D341Med (cell line): ENCODE data around the gene ARMH2.

Experiments
- DNase-seq: peaks from one replicate; pipeline ENCODE4 v3.0.0; 2012; ENCODE audit warnings: low spot score

The ARMH2 gene

DNA sequence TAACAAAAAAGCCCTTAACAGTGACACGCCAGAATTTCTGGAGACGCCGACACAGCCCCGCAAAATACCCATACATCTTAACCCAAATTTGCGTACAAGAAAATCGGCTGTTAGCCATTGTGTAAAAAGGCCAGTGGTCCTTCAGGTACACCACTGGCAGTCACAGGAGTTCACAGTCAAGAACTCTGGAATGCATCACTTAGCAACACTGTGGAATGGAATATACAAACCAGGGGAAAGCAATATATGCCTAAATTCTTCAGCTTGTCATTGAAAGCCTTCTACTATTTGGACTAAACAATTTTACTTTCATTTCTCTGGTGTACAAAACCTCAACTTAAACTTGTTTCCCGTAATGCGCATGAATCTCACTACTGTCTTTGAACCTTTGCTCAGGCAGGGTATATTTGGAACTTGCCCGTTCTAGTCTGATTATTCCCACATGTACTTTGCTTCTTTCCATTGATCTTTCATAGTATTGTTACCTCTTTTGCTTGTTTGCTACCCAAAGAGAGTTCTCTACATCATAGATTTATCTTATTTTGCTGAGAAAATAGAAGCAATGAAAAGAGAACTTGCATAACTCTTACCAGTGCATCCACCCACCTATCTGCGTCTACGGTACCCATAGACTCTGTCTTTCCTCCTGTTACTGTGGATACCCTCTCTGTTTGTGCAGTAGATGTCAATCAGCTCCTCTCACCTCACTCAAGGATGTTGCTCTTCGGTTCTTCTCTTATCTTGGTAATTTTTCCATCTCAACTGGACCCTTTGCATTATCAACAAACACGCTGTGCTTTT lies at the start of gene ARMH2:
Gene ARMH2 (minus strand): TSS at position 178 of the 801 bp plus-strand sequence. CDS start 60 bp downstream, at position 118.
- DNase-seq: no peak

DNA sequence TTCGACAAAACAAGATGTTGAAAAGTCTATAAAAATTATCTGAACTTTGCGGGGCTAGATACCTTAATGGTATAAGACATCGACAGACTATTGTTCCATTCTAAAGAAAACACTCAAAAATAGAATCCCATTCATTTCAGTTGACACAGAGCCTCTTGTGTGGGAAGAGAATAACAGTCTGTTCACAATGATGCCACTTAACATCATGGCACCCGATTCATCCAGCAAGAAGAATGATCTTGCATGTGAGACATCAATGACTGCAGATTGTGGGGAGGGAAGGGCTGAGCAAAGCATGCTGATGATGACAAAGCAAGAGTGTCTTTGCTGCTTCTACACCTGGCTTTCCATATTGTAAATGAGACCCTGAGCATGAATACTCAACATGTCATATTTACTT lies 49.7 kb upstream of the ARMH2 start:
- DNase-seq: no peak

DNA sequence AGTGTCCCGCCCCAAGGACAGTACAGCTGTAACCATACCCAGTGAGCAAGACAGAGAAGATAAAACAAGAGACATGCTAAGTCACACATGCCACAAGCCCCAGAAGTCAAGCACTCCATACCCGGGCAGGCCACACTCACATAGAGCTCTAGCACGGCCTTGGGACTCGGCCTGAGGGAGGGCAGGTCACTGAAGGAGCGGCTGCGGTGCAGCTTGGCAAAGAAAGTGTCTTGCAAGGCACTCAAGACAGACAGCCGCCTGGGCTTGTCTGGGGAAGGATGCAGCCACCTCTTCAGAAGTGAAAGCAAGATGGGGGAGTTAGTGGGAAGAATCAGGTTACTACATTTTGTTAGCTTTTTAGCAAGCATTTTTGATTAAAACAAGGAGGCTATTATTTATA lies 48.7 kb upstream of the ARMH2 start:
- DNase-seq: no peak

DNA sequence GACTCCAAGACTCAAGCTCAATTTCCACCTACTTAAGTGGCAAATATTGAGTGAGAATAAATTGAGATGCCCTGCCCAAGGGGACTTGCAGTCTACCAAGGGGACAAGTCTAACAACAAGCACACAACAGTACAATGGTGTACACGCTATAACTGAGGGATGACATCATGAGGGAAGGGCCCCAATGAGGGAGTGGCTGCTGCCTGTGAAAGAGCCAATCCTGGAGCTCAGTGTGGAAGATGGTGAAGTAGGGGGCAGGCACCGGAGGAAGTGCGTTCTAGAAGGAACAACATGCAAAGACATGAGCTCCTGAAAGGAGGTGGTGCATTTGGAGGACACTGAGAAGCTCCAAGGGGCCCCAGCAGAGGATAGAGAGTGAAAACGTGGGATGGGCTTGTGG lies 46.9 kb upstream of the ARMH2 start:
- no peak for DNase-seq

DNA sequence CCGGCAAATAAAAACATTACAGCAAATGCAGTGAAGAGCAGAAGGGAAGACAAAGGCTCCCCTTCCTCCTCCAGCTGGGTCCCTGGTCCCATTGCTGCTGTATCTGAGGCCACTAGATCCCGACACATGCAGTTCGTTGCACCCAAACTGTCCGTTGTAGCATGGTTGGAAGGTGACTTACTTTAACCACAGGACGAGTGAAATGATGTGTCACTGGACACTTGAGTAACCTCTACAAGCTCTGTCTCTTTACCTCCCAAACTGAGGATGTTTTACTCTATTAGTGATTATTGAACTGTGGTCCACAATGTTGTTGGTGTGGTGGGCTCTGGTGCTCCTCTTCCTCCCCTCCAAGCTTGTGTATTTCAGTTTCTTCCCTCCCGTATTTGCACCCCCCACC lies 46.2 kb upstream of the ARMH2 start:
- DNase-seq: no peak

- no peak for DNase-seq
These were observed 45.3 kb upstream of the ARMH2 start for GRCh38 chr6:24844061-24844460.

GRCh38 chr6:24840187-24840586 lies 41.5 kb upstream of the ARMH2 start:
- no peak for DNase-seq

- no peak for DNase-seq
These were observed 40.3 kb upstream of the ARMH2 start for GRCh38 chr6:24838994-24839393.

DNA sequence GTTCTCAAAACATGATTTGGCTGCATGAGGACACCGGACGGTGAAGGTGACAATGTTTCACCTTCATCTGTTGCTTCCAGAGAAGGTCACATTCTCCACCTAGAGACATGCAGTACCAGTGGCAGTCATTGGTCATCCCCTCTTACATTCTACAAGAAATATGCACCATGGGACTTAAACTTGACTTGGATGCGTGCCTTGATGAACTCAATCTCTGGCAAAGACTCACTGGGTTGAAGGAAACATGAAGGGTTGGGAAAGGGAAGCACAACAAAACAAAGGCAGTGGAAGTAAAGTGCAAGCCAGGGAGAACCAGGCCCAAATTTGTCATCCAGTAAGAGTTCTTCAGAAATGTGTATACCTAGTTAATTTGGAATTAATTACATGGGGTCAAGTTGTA lies 39.4 kb upstream of the ARMH2 start:
- no peak for DNase-seq

DNA sequence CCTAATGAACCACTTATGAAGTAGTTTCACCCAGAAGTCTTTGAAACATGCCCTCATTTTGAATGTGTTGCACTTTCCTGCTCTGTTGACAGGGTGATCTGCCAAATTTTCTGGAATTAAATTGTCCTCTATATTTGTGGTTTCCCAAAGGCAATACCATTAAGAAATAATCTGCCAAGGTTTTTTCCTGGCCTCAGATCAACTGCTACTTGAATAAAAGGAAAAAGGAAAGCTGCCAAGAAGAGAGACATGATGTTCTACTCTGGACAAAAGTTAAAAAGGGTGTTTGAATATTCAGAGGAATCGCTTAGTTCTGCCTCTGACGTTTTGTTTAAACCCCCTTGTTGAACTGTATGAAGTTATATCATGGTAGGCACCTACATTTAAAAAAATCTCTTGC lies 37.4 kb upstream of the ARMH2 start:
- no peak for DNase-seq

GRCh38 chr6:24833711-24834386 lies 35.1 kb upstream of the ARMH2 start:
- DNase-seq: no peak

DNA sequence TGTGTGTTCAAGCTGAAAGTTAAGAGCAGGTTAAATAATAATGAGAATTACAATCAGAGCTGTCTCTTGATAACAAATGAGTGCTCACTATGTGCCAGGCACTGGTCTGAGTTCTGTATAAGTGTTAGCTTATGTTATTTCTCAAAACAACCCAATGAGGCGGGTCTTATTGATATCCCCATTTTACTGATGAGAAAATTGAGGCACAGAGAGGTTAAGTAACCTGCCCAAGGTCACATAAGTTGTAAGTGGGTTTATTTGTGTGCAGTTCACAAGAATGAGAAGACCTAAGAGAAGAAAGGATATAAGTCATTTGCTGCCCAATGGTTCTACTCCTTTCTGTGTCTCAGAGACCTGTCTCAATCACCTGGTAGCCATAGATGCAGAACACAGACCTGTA lies 34.1 kb upstream of the ARMH2 start:
- DNase-seq: no peak

GRCh38 chr6:24831771-24832716 lies 33.3 kb upstream of the ARMH2 start:
- no peak for DNase-seq

- DNase-seq: no peak
These were observed 30.9 kb upstream of the ARMH2 start for GRCh38 chr6:24829657-24830056.

GRCh38 chr6:24827970-24828369 lies 29.3 kb upstream of the ARMH2 start:
- DNase-seq: no peak

- no peak for DNase-seq
These were observed 28.4 kb upstream of the ARMH2 start for GRCh38 chr6:24827162-24827561.

- DNase-seq: no peak
These were observed 26.5 kb upstream of the ARMH2 start for GRCh38 chr6:24825130-24825630.

- no peak for DNase-seq
These were observed 25.6 kb upstream of the ARMH2 start for GRCh38 chr6:24824142-24824938.

DNA sequence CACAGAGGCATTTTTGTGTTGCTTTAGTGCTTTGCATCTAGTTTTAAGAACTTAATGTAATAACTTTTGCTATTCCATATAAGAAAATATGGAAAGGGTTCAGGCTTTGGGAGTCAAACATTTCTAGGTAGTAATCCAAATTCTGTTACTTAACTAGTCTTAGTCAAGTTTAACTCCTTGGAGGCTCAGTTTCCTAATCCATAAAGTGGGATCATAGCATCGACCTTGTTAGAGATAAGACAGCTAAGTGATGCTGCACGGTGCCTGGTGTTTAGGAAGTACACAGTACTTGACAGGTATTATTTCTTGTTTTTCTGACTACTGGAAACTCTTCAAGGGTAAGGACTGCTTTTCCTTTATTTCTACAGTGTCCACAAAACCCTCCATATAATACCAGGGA lies 24.5 kb upstream of the ARMH2 start:
- no peak for DNase-seq

DNA sequence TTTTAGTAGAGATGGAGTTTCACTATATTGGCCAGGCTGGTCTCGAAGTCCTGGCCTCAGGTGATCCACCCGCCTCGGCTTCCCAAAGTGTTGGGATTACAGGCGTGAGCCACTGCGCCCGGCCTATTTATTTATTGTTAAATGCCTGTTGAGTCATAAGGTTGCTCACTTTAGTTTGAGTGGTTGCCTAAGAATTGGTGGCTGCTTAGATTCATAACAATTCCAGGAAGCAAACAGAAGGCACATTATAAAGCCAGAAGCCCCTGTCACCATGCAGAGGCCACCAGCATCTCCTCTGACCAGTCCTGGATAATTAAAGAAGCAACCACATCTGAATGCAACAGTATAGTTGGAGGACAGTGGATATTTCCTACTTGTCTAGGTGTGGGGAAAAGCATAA lies 24.0 kb upstream of the ARMH2 start:
- no peak for DNase-seq

GRCh38 chr6:24821860-24822444 lies 23.2 kb upstream of the ARMH2 start:
- DNase-seq: no peak
